ENCODE data around the gene ASCC3.

GRCh38 chr6:100879317-100879716, 1.8 kb downstream of the ASCC3 start:
- TF ChIP-seq CTCF (IDR thresholded peaks at IDR 0.05), result no peak
- no peak for TF ChIP-seq POLR2A (IDR thresholded peaks at IDR 0.05)

Measured in adrenal gland (tissue), 5 donors.